ENCODE results near the gene CHST14. TPM values are rescaled to one million over a fixed set of nuclear protein-coding genes. Genes with fewer than 3 reads are reported as not detected.
A peak's percentile ranks its signal among the peaks of the same experiment; 100 is the strongest.
"Not testable (repeated sequence)": the region's sequence is repeated elsewhere in the genome, so short reads cannot be mapped to it uniquely, and the experiment has no call there.

The CHST14 gene
- polyA plus RNA-seq, 3 donors = 30.6 to 33.2 (median 32.8) TPM

- peak; percentile 72 to 86 (median 84) for DNase-seq (ENCODE audit: low read depth in 3 of 3, low spot score in 2 of 3)
Measured at GRCh38 chr15:40440743-40441564, 29.8 kb upstream of the CHST14 start, which contains the start of gene BAHD1. Gene BAHD1, plus strand, starts transcription at chr15:40440953. Its CDS starts 17,512 bp downstream, at chr15:40458465.

- no peak for DNase-seq (ENCODE audit: low read depth in 3 of 3, low spot score in 2 of 3)
Measured at GRCh38 chr15:40441565-40442531, 28.9 kb upstream of the CHST14 start.

GRCh38 chr15:40443255-40443654 is 27.5 kb upstream of the CHST14 start:
- no peak for DNase-seq (ENCODE audit: low read depth in 3 of 3, low spot score in 2 of 3)

GRCh38 chr15:40443846-40444245 is 26.9 kb upstream of the CHST14 start:
- DNase-seq (ENCODE audit: low read depth in 3 of 3, low spot score in 2 of 3) = no peak

GRCh38 chr15:40444736-40445135 is 26.0 kb upstream of the CHST14 start:
- DNase-seq (ENCODE audit: low read depth in 3 of 3, low spot score in 2 of 3) = no peak

- DNase-seq (ENCODE audit: low read depth in 3 of 3, low spot score in 2 of 3) = no peak
Measured at GRCh38 chr15:40445421-40445922, 25.3 kb upstream of the CHST14 start.

GRCh38 chr15:40446144-40446543 is 24.6 kb upstream of the CHST14 start:
- DNase-seq (ENCODE audit: low read depth in 3 of 3, low spot score in 2 of 3) = no peak

- DNase-seq (ENCODE audit: low read depth in 3 of 3, low spot score in 2 of 3) = no peak
Measured at GRCh38 chr15:40448354-40448753, 22.4 kb upstream of the CHST14 start.

GRCh38 chr15:40449275-40449674 is 21.5 kb upstream of the CHST14 start:
- no peak for DNase-seq (ENCODE audit: low read depth in 3 of 3, low spot score in 2 of 3)

GRCh38 chr15:40450047-40450446 is 20.7 kb upstream of the CHST14 start:
- no peak for DNase-seq (ENCODE audit: low read depth in 3 of 3, low spot score in 2 of 3)

GRCh38 chr15:40451527-40452158 is 19.1 kb upstream of the CHST14 start:
- no peak for DNase-seq (ENCODE audit: low read depth in 3 of 3, low spot score in 2 of 3)

GRCh38 chr15:40452296-40453090 is 18.3 kb upstream of the CHST14 start:
- DNase-seq (ENCODE audit: low read depth in 3 of 3, low spot score in 2 of 3) = no peak

GRCh38 chr15:40453941-40454340 is 16.8 kb upstream of the CHST14 start:
- not testable (repeated sequence) for DNase-seq (ENCODE audit: low read depth in 3 of 3, low spot score in 2 of 3)

GRCh38 chr15:40454904-40455391 is 15.8 kb upstream of the CHST14 start:
- no peak for DNase-seq (ENCODE audit: low read depth in 3 of 3, low spot score in 2 of 3)

GRCh38 chr15:40456299-40456712 is 14.5 kb upstream of the CHST14 start:
- DNase-seq (ENCODE audit: low read depth in 3 of 3, low spot score in 2 of 3) = no peak

GRCh38 chr15:40456738-40457137 is 14.0 kb upstream of the CHST14 start:
- DNase-seq (ENCODE audit: low read depth in 3 of 3, low spot score in 2 of 3) = no peak

GRCh38 chr15:40458495-40459371 is 12.1 kb upstream of the CHST14 start:
- DNase-seq (ENCODE audit: low read depth in 3 of 3, low spot score in 2 of 3) = no peak

- DNase-seq (ENCODE audit: low read depth in 3 of 3, low spot score in 2 of 3) = no peak
Measured at GRCh38 chr15:40459391-40460015, 11.3 kb upstream of the CHST14 start.
